HCT116 (cell line): ENCODE data around the gene OR2H1. TPM values are rescaled to one million over a fixed set of nuclear protein-coding genes. Genes with fewer than 3 reads are reported as not detected.

ENCODE experiments used
- ATAC-seq: fragments of 200-7000 bp; cut with Tn5 transposase; 2 replicates; pipeline ENCODE4 v1.9.1; 2020; ENCODE audit warnings: mild to moderate bottlenecking, moderate library complexity
- BruUV-seq: library from RNA; stranded (reverse); fragments of 400-500 nt; replicated peaks from 2 replicates; lab custom pipeline; 2021; lab: Mats Ljungman, UMichigan
- CTCF ChIA-PET: fragments of 300-600 bp; sonication (Branson Sonifier 250); formaldehyde crosslinking; loops from one replicate; lab custom pipeline; 2021; ENCODE audit warnings: antibody characterized with exemption; lab: Charles Lee
- POLR2A ChIA-PET: fragments of 300-600, 350-600 bp; sonication (Branson Sonifier 250); formaldehyde crosslinking; loops from one replicate; lab custom pipeline; 2021; ENCODE audit warnings: antibody characterized with exemption; lab: Charles Lee
- RAD21 ChIA-PET, 2 experiments: fragments of 300-600 bp; sonication (Branson Sonifier 250); formaldehyde crosslinking; loops; one replicate each; lab custom pipeline; 2023; ENCODE audit warnings: low total read pairs in 2 of 2; ENCODE audit not compliant: uncharacterized antibody in 2 of 2, unreplicated experiment in 2 of 2, low non-redundant PET in 1 of 2; lab: Charles Lee
- DNase-seq: peaks from one replicate; pipeline ENCODE4 v3.0.0-alpha.2; 2010; ENCODE audit warnings: low read depth, low spot score
- H2AFZ ChIP-seq: fragments of 200-600 bp; shearing (Covaris generic), sonication (generic); 2 replicates; pipeline ENCODE4 v1.6.1; 2017; ENCODE audit warnings: low read depth, mixed run types, mixed read lengths, antibody characterized with exemption, low read length; ENCODE audit not compliant: poor library complexity, severe bottlenecking
- H3K27ac ChIP-seq: 2 replicates; pipeline ENCODE4 v1.5.1; 2012; ENCODE audit warnings: low read depth, low read length
- H3K27me3 ChIP-seq: fragments of 200-600 bp; sonication (generic); 2 replicates; pipeline ENCODE4 v1.6.1; 2016; ENCODE audit warnings: mixed run types, low read length, mixed read lengths; ENCODE audit not compliant: insufficient read depth
- H3K36me3 ChIP-seq, 2 experiments: fragments of 200-500 bp in 1 of 2; fragments of 200-600 bp in 1 of 2; sonication (Bioruptor generic) in 1 of 2; sonication (generic) in 1 of 2; 2 replicates each; pipeline versions ENCODE4 v1.5.1 to v1.6.1; 2014 to 2016; ENCODE audit warnings: low read length in 2 of 2, inconsistent platforms in 1 of 2, mixed read lengths in 1 of 2, mixed run types in 1 of 2; ENCODE audit not compliant: insufficient read depth in 2 of 2, control insufficient read depth in 1 of 2
- H3K4me1 ChIP-seq, 2 experiments: fragments of 200-600 bp in 1 of 2; sonication (generic) in 1 of 2; 2 replicates each; pipeline versions ENCODE4 v1.5.1 to v1.6.1; 2012 to 2017; ENCODE audit warnings: low read length in 2 of 2, inconsistent platforms in 1 of 2, mild to moderate bottlenecking in 1 of 2, mixed read lengths in 1 of 2, mixed run types in 1 of 2, moderate library complexity in 1 of 2; ENCODE audit not compliant: insufficient read depth in 2 of 2, control insufficient read depth in 1 of 2
- H3K4me2 ChIP-seq: fragments of 200-600 bp; sonication (generic); 2 replicates; pipeline ENCODE4 v1.6.1; 2017; ENCODE audit warnings: mixed run types, low read length, mixed read lengths
- H3K4me3 ChIP-seq, 2 experiments: fragments of 200-600 bp in 1 of 2; sonication (generic) in 1 of 2; replicated peaks in 1 of 2; 2 replicates each; pipeline ENCODE4 v1.5.1; 2011 to 2016; ENCODE audit warnings: low read length in 2 of 2, control low read depth in 1 of 2, low read depth in 1 of 2, mild to moderate bottlenecking in 1 of 2, mixed read lengths in 1 of 2, mixed run types in 1 of 2
- H3K79me2 ChIP-seq: fragments of 200-600 bp; sonication (generic); 2 replicates; pipeline ENCODE4 v1.6.1; 2017; ENCODE audit warnings: mild to moderate bottlenecking, mixed run types, low read length, moderate library complexity, mixed read lengths; ENCODE audit not compliant: insufficient read depth
- H3K9ac ChIP-seq: fragments of 200-600 bp; sonication (generic); 2 replicates; pipeline ENCODE4 v1.6.1; 2016; ENCODE audit warnings: low read length, mixed read lengths
- H3K9me2 ChIP-seq: fragments of 200-600 bp; sonication (generic), shearing (Covaris generic); 2 replicates; pipeline ENCODE4 v1.6.1; 2017; ENCODE audit warnings: mixed run types, mild to moderate bottlenecking, moderate library complexity; ENCODE audit not compliant: insufficient read depth
- H3K9me3 ChIP-seq, 2 experiments: fragments of 200-500 bp in 1 of 2; fragments of 200-600 bp in 1 of 2; sonication (Bioruptor generic) in 1 of 2; sonication (generic) in 1 of 2; 2 replicates each; pipeline ENCODE4 v1.6.1; 2014 to 2017; ENCODE audit warnings: low read length in 2 of 2, mixed read lengths in 2 of 2, inconsistent platforms in 1 of 2, low read depth in 1 of 2, mild to moderate bottlenecking in 1 of 2, mixed run types in 1 of 2, moderate library complexity in 1 of 2; ENCODE audit not compliant: control insufficient read depth in 1 of 2, insufficient read depth in 1 of 2
- H4K20me1 ChIP-seq: fragments of 200-600 bp; sonication (generic), shearing (Covaris generic); 2 replicates; pipeline ENCODE4 v1.6.1; 2017; ENCODE audit warnings: mixed run types, mild to moderate bottlenecking, moderate library complexity; ENCODE audit not compliant: insufficient read depth
- CBX3 ChIP-seq: IDR thresholded peaks from 2 replicates; pipeline ENCODE4 v1.6.1; 2012; ENCODE audit warnings: low read depth
- CEBPB ChIP-seq: IDR thresholded peaks from 2 replicates; pipeline ENCODE4 v1.6.1; 2012; ENCODE audit warnings: low read depth
- EGR1 ChIP-seq: IDR thresholded peaks from 2 replicates; pipeline ENCODE4 v1.6.1; 2012; ENCODE audit warnings: low read depth
- ELF1 ChIP-seq: IDR thresholded peaks from 2 replicates; pipeline ENCODE4 v1.6.1; 2012; ENCODE audit warnings: low read depth, borderline replicate concordance
- EZH2 ChIP-seq: fragments of 200-600 bp; sonication (generic); IDR thresholded peaks from 2 replicates; pipeline ENCODE4 v1.6.1; 2017; ENCODE audit warnings: antibody characterized with exemption, mixed run types
- EZH2phosphoT487 ChIP-seq: fragments of 200-600 bp; IDR thresholded peaks from 2 replicates; pipeline ENCODE4 v1.6.1; 2018; ENCODE audit warnings: antibody characterized with exemption, borderline replicate concordance
- FOSL1 ChIP-seq: IDR thresholded peaks from 2 replicates; pipeline ENCODE4 v1.6.1; 2012; ENCODE audit warnings: low read depth
- JUND ChIP-seq: IDR thresholded peaks from 2 replicates; pipeline ENCODE4 v1.6.1; 2012
- MAX ChIP-seq: IDR thresholded peaks from 2 replicates; pipeline ENCODE4 v1.6.1; 2012
- POLR2AphosphoS5 ChIP-seq: IDR thresholded peaks from 2 replicates; pipeline ENCODE4 v1.6.1; 2011; ENCODE audit warnings: mild to moderate bottlenecking, low read depth, low read length, moderate library complexity
- RAD21 ChIP-seq: IDR thresholded peaks from 2 replicates; pipeline ENCODE4 v1.6.1; 2012; ENCODE audit warnings: low read depth, mild to moderate bottlenecking
- SP1 ChIP-seq: IDR thresholded peaks from 2 replicates; pipeline ENCODE4 v1.6.1; 2012; ENCODE audit warnings: low read depth
- SRF ChIP-seq: IDR thresholded peaks from 2 replicates; pipeline ENCODE4 v1.6.1; 2012; ENCODE audit warnings: low read depth
- TCF7L2 ChIP-seq: IDR thresholded peaks from 2 replicates; pipeline ENCODE4 v1.7.0; 2011; ENCODE audit warnings: borderline replicate concordance, inconsistent platforms; ENCODE audit not compliant: insufficient read depth, insufficient read length; ENCODE audit errors: extremely low read depth
- ZFX ChIP-seq: fragments of 450-650 bp; IDR thresholded peaks from 2 replicates; pipeline ENCODE4 v1.6.1; 2017
- ZNF274 ChIP-seq: fragments of 200-500 bp; sonication (Bioruptor generic); IDR thresholded peaks from 2 replicates; pipeline ENCODE4 v1.6.1; 2014; ENCODE audit warnings: mild to moderate bottlenecking, low read depth, low read length, inconsistent platforms
- intact Hi-C: fragments of 100-400 bp; cut with micrococcal nuclease; formaldehyde crosslinking; loops from 2 replicates; pipeline ENCODE4 v1.10.0; 2022
- total RNA-seq: library from RNA; stranded (reverse); gene quantifications from one replicate; pipeline ENCODE4 v1.2.1, GENCODE V29; 2021; ENCODE audit not compliant: unreplicated experiment
- TF ChIP-seq, protein P1 (sequence below), 3 experiments: fragments of 200-600 bp in 1 of 3; sonication (generic) in 1 of 3; IDR thresholded peaks in 2 of 3; conservative IDR thresholded peaks in 1 of 3; 2 replicates each; pipeline ENCODE4 v1.5.1; 2012 to 2017; ENCODE audit warnings: low read depth in 2 of 3, low read length in 2 of 3, antibody characterized with exemption in 1 of 3, borderline replicate concordance in 1 of 3, control low read depth in 1 of 3, mild to moderate bottlenecking in 1 of 3, mixed read lengths in 1 of 3, mixed run types in 1 of 3, moderate library complexity in 1 of 3; ENCODE audit not compliant: insufficient read depth in 1 of 3
- TF ChIP-seq, protein P2 (sequence below): IDR thresholded peaks from 2 replicates; pipeline ENCODE4 v1.6.1; 2011; ENCODE audit warnings: mild to moderate bottlenecking, low read length, moderate library complexity; ENCODE audit not compliant: insufficient replicate concordance; ENCODE audit errors: extremely low read depth
- TF ChIP-seq, protein P3 (sequence below): IDR thresholded peaks from 2 replicates; pipeline ENCODE4 v1.6.1; 2012; ENCODE audit warnings: low read depth

Gene OR2H1
- total RNA-seq, 1 experiment from 2014 or later: not detected

GRCh38 chr6:29506446-29507067 is 49.6 kb downstream of the OR2H1 start:
- H3K27me3 ChIP-seq: no peaks in the 10 kb centered on the region
- ChIA-PET RAD21 (no interaction called here), POLR2A (no interaction called here)
- H3K9me3 ChIP-seq: no peaks in the 10 kb centered on the region
- no peak overlapping the region for H2AFZ ChIP-seq
- no peak overlapping the region for H3K4me2 ChIP-seq
- no peak overlapping the region for H3K9ac ChIP-seq
- no peaks in the 10 kb centered on the region; a peak in 1 of 4 replicates for H3K4me1 ChIP-seq
- H3K79me2 ChIP-seq: no peaks in the 10 kb centered on the region
- H3K9me2 ChIP-seq: no peaks in the 10 kb centered on the region
- no peaks in the 10 kb centered on the region for H3K36me3 ChIP-seq
- BruUV-seq: no TSS peak
- no peak for ATAC-seq
- TF ChIP-seq ZFX: no peak
- no peak for TF ChIP-seq CEBPB
- no peak for TF ChIP-seq JUND
- no peak for TF ChIP-seq TCF7L2
- TF ChIP-seq FOSL1: no peak
- no peak for TF ChIP-seq POLR2AphosphoS5
- TF ChIP-seq MAX: no peak
- TF ChIP-seq SRF: no peak
- TF ChIP-seq EZH2: no peak
- TF ChIP-seq EZH2phosphoT487: no peak
- no peak for TF ChIP-seq CBX3
- TF ChIP-seq SP1: no peak
- TF ChIP-seq ZNF274: no peak
- TF ChIP-seq, protein P1, sequence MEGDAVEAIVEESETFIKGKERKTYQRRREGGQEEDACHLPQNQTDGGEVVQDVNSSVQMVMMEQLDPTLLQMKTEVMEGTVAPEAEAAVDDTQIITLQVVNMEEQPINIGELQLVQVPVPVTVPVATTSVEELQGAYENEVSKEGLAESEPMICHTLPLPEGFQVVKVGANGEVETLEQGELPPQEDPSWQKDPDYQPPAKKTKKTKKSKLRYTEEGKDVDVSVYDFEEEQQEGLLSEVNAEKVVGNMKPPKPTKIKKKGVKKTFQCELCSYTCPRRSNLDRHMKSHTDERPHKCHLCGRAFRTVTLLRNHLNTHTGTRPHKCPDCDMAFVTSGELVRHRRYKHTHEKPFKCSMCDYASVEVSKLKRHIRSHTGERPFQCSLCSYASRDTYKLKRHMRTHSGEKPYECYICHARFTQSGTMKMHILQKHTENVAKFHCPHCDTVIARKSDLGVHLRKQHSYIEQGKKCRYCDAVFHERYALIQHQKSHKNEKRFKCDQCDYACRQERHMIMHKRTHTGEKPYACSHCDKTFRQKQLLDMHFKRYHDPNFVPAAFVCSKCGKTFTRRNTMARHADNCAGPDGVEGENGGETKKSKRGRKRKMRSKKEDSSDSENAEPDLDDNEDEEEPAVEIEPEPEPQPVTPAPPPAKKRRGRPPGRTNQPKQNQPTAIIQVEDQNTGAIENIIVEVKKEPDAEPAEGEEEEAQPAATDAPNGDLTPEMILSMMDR (IDR thresholded peaks at IDR 0.05 in 2 of 3, conservative IDR thresholded peaks at IDR 0.05 in 1 of 3; ENCODE audit: borderline replicate concordance in 1 of 3, insufficient read depth in 1 of 3, low read depth in 2 of 3, low read length in 2 of 3): no peak
- TF ChIP-seq EGR1: no peak
- TF ChIP-seq, protein P2, sequence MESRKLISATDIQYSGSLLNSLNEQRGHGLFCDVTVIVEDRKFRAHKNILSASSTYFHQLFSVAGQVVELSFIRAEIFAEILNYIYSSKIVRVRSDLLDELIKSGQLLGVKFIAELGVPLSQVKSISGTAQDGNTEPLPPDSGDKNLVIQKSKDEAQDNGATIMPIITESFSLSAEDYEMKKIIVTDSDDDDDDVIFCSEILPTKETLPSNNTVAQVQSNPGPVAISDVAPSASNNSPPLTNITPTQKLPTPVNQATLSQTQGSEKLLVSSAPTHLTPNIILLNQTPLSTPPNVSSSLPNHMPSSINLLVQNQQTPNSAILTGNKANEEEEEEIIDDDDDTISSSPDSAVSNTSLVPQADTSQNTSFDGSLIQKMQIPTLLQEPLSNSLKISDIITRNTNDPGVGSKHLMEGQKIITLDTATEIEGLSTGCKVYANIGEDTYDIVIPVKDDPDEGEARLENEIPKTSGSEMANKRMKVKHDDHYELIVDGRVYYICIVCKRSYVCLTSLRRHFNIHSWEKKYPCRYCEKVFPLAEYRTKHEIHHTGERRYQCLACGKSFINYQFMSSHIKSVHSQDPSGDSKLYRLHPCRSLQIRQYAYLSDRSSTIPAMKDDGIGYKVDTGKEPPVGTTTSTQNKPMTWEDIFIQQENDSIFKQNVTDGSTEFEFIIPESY: no peak
- TF ChIP-seq, protein P3, sequence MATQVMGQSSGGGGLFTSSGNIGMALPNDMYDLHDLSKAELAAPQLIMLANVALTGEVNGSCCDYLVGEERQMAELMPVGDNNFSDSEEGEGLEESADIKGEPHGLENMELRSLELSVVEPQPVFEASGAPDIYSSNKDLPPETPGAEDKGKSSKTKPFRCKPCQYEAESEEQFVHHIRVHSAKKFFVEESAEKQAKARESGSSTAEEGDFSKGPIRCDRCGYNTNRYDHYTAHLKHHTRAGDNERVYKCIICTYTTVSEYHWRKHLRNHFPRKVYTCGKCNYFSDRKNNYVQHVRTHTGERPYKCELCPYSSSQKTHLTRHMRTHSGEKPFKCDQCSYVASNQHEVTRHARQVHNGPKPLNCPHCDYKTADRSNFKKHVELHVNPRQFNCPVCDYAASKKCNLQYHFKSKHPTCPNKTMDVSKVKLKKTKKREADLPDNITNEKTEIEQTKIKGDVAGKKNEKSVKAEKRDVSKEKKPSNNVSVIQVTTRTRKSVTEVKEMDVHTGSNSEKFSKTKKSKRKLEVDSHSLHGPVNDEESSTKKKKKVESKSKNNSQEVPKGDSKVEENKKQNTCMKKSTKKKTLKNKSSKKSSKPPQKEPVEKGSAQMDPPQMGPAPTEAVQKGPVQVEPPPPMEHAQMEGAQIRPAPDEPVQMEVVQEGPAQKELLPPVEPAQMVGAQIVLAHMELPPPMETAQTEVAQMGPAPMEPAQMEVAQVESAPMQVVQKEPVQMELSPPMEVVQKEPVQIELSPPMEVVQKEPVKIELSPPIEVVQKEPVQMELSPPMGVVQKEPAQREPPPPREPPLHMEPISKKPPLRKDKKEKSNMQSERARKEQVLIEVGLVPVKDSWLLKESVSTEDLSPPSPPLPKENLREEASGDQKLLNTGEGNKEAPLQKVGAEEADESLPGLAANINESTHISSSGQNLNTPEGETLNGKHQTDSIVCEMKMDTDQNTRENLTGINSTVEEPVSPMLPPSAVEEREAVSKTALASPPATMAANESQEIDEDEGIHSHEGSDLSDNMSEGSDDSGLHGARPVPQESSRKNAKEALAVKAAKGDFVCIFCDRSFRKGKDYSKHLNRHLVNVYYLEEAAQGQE: no peak
- TF ChIP-seq RAD21: no peak
- TF ChIP-seq ELF1: no peak
- TF ChIP-seq, all 23 proteins: peak for 0
- CTCF ChIA-PET: no interaction called here
- DNase-seq: no peak
- Histone ChIP-seq H3K4me3 (no peak overlapping the region), H3K27ac (no peak overlapping the region), H4K20me1 (no peaks in the 10 kb centered on the region)
- intact Hi-C loops: no loop called here
